Stimulated activated CD8-positive, alpha-beta memory T cell treated with anti-CD3 and anti-CD28 coated beads, Interleukin-7, amount 100 ng/mL, for 24 hours (primary cell): ENCODE results near the gene CEP55.
A peak's percentile ranks its signal among the peaks of the same experiment; 100 is the strongest.
"Not testable (repeated sequence)": the region's sequence is repeated elsewhere in the genome, so short reads cannot be mapped to it uniquely, and the experiment has no call there.

Experiments
- DNase-seq: peaks from one replicate; pipeline ENCODE4 v3.0.0-alpha.2; 2020; ENCODE audit warnings: low read depth

Gene CEP55

GRCh38 chr10:93496322-93497041, at the start of gene CEP55:
CEP55 (plus strand) TSS chr10:93496612; CDS start chr10:93500052, 3,440 bp downstream.
- DNase-seq: peak; percentile 87

- DNase-seq: no peak
These were observed 49.4 kb upstream of the CEP55 start for GRCh38 chr10:93447019-93447418.

DNA sequence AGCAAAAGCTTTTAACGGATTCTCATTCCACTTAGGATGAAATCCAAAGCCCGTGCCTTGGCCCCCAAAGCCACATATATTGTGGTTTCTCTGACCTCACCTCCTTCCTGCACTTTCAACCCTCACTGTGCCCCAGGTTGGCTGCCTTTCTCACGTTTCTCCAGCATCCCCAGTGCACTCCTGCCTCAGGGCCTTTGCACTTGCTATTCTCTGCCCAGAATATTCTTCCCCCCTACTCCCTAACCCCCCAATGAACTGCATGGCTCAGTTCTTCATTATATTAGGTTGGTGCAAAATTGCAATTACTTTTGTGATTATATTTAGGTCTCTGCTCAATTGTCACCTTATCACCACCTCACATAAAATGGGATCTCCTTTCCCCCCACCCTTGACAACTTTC, 48.4 kb upstream of the CEP55 start:
- DNase-seq: no peak

DNA sequence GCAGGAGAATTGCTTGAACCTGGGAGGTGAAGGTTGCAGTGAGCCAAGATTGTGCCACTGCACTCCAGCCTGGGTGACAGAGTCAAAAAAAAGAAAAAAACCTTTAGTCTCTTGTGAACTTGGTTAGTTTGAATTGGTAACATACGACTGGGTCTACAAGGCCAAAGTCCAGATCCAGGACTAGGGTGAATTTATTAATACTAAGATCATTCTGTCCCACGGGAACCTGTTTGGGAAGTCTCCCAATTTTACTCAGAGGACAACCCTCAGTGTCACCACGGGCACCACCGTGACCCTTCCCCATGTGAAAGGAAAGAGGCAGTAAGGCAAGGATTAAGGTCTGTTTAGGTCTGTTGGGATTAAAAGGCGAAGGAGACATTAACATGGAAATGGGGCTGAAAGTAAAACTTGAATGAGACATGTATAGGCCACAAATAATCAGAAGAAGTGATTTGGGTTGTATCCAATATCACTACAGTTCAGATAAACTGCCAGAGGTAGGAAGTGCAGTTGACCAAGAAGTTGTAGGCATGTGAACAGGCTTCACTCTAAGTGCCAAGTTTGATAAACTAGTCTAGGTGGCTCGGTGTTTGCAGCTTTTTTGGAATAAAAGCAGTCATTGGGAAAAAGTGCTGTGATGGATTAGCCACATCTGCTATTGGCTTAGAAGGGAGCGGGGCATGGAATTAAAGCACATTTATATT, 45.0 kb upstream of the CEP55 start:
- no peak for DNase-seq

DNA sequence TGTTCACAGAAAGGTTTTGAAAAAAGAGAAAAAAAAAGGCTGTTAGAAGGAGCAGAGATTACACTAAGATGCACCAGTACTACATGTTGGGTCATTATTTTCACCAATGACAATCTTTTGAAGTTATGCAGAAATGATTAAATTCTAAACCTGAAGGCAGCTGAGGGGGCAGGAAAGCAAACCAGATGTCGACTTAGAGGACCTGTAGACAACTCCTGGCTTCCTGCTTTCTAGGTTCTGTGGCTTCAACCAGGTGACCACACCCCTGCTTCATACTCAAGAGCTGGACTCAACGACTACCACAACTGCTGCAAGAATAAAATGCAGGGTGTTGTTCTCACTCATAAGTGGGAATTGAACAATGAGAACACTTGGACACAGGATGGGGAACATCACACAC, 44.3 kb upstream of the CEP55 start:
- no peak for DNase-seq

GRCh38 chr10:93454146-93454545, 42.3 kb upstream of the CEP55 start:
- DNase-seq: no peak

GRCh38 chr10:93454736-93455135, 41.7 kb upstream of the CEP55 start:
- no peak for DNase-seq

DNA sequence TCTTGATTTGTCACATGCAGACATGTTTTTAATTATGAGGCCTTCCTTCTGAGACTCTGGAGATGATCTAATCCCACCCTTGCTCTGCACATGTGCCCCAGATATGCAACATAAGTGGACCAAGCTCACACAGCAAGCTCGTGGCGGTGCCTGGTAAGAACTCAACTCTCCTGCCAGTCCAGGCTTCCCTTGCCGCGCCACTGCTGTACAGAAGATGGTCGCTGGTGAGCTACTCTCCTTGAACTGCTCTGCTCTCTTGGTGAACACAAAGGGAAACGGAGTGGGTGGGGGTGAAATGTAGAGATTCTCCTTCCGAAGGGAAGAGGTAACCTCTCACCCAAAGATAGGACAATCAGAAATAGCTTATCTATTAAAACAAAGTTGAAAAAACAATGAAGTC, 39.9 kb upstream of the CEP55 start:
- no peak for DNase-seq

GRCh38 chr10:93457511-93457910, 38.9 kb upstream of the CEP55 start:
- DNase-seq: no peak

DNA sequence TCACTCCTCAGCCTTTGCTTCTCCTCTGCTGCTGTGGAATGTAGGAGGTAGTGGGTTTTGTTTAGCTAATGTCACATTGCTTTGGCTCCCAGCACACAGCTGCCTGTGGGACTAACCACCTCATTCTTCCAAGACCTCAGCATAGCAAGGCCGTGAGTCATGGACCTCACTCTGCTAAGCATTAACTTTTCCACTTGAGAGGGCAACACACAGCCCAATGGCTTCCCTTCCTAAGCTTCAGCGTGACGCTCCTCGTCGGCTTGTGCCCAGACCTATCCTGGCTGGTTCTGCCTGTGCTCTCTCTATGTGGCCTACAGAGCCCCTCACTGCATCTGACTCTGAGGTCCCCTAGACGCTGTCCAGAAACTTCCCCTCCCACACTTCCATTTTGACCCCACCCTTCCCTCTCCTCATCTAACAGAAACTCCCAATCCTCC, 37.6 kb upstream of the CEP55 start:
- no peak for DNase-seq

GRCh38 chr10:93459466-93459865, 36.9 kb upstream of the CEP55 start:
- no peak for DNase-seq

DNA sequence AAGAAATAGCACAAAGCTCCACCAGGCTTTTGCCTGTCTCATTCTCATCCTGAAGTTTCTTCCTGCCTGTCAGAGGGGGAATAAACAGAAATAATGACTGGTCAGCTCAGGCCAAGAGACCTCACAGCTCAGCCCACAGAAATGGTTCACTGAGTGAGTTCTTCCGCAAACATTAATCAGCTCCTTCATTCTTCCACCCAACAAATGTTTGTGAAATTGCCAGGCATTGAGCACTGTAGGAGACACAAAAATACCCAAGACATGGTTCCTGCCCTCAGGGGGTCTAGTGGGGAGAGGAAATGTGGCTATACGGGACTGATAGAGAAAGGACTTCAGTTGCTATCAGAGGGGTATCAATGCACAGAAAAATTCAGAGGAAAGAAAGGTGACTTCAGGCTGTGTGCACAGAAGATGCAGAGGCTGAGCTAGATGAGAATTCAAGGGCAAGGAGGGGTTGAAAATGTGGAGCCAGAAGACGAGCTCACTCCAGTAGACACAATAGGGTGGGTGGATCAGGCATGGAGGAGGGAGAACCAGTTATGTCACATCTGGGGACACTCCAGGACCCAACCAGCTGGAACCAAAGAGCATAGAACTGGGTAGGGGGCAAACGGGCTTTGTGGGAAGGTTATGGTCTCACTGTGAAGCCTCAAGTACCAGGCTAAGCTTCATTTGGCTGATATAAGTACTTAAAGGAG, 35.2 kb upstream of the CEP55 start:
- no peak for DNase-seq

DNA sequence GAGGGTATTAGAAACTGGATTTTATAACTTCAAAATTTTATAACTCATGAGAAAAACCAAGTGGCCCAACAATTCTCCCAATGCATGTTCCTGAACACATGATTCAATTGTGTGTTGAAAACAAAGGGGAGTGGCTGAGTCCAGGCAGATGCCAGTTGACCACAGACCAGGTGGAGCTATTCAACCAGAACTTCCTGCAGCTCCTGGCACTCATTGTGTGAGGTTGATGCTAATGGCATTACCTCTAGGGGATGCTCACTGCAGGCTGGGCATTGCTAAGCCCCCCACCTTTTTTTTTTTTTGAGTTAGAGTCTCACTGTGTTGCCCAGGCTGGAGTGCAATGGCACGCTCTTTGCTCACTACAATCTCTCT, 34.6 kb upstream of the CEP55 start:
- no peak for DNase-seq

GRCh38 chr10:93462371-93462770, 34.0 kb upstream of the CEP55 start:
- DNase-seq: no peak

DNA sequence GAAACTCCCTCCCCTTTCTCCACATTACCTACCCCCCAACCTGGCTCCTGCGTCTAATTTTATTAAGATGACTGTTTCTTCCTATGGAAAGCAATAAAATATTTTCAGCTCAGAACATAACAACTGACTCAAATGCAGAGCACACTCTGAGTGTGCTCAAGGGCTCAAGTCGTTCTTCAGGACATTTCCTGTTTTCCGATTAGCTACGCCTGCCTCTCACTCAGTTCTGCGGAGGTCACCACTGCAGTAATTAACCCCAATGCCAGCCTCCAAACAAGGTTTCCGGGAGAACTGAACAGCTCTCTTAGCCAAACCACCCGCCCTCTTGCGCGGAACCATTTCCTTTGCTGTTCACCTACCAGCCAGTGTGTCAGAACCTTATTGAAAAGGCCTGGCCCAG, 33.5 kb upstream of the CEP55 start:
- DNase-seq: no peak

- no peak for DNase-seq
These were observed 32.5 kb upstream of the CEP55 start for GRCh38 chr10:93463723-93464476.

GRCh38 chr10:93464776-93465388, 31.5 kb upstream of the CEP55 start:
- DNase-seq: no peak

DNA sequence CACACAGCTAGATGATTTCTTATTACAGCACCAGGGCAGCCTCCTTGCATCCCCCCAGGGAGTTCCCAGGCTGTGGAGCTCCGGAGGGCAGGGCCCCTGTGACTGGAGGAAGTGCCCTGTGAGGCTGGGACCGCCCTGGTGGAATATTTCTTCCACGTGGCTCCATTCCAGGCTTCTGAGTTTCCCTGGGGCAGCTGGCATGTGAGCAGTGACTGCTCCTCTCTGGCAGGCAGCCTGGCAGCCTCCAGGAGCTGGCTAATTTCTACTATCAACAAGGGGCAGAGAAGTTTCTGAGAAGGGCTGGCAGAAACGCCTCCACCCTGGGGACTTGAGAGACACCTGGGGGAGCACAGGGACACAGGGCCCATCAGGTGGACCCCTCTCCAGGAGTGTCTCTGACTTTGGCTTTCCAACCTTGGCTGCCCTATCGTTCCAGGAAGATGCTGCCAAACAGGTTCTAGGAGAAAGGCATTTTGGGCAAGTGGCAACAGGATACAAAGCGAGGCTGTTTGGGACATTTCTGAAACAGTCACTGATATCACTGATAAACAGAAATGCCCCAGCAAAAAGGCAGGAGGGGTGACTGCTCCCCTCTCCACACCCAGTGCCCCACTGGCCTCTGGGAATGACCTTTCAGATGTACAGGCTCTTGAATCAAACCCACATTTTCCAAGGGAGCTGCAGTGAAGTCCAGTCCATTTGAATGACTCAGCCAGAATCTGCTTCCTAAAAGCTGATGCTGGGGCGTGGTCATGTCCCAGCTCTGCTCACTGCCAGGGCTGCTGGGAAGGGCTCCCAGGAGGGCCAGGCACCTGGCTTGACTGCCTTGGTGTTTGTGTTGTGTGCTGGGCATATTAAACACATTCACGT, 30.4 kb upstream of the CEP55 start:
- DNase-seq: no peak

DNA sequence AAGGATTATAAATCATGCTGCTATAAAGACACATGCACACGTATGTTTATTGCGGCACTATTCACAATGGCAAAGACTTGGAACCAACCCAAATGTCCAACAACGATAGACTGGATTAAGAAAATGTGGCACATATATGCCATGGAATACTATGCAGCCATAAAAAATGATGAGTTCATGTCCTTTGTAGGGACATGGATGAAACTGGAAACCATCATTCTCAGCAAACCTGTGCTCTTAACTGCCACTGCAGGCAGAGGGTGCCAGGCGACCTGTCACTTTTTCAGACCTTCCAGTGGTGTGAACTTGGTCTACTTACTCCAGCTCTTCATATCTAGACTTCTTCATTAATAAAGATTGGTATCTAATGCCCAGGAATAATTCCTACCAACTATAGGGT, 28.8 kb upstream of the CEP55 start:
- DNase-seq: not testable (repeated sequence)

- DNase-seq: no peak
These were observed 27.8 kb upstream of the CEP55 start for GRCh38 chr10:93468461-93469213.
